ENCODE results near the gene BMP4. TPM values are rescaled to one million over a fixed set of nuclear protein-coding genes. Genes with fewer than 3 reads are reported as not detected.

BMP4 gene
- total and polyA plus RNA-seq, 2 of the 13 experiments (the other 11 are each of a cell fraction or from before 2014, with no cell fraction given): 56.4 to 169 TPM

DNA sequence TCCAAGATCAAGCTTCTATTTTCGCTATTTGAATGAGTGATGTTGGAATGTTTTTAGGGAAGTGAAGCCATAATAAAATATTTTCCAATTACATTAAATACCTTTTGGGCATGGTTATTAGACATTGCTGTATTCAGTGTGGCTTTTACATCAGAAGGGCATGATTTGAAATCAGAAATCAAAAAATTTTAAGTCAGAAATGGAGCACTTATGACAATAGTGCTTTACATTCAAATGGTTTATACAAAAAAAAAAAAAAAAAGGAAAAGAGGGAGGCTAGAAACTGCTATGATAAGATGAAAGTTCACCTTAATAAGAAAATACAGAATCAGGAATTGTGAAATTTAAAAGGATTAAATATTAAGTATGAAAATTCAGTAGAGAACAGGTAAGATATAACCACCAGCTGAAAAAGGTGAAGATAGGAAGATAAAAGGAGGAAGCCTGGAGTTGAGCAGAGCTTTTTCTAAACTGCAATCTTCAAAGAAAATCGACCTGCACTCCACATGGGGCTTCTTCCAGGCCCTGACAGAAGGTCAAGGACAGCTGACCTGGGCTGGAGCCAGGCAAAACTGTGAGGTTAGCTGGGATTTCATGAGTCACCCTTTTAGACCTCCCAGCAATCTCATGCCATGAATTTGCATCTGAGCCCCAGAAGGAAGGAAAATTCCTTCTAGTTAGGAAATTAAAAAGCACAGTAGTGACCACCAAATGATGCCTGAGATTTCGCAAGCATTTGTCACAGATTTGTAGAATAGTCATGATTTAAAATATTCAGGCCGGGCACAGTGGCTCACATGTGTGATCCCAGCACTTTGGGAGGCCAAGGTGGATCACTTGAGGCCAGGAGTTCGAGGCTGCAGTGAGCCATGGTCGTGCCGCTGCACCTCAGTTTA lies 23.4 kb upstream of the BMP4 start (continued):
- TF ChIP-seq SCMH1 (CRISPR knock-in tag; IDR thresholded peaks at IDR 0.05; ENCODE audit: borderline replicate concordance): no peak
- peak; percentile 57; the same call in 1 of the 2 replicates for TF ChIP-seq SSRP1 (CRISPR knock-in tag; IDR thresholded peaks at IDR 0.05)
- no peak for TF ChIP-seq SYNCRIP (IDR thresholded peaks at IDR 0.05; ENCODE audit: insufficient read depth, low read depth, low read length)
- no peak for TF ChIP-seq ZNF234 (CRISPR knock-in tag; conservative IDR thresholded peaks at IDR 0.05)
- TF ChIP-seq, protein P1, sequence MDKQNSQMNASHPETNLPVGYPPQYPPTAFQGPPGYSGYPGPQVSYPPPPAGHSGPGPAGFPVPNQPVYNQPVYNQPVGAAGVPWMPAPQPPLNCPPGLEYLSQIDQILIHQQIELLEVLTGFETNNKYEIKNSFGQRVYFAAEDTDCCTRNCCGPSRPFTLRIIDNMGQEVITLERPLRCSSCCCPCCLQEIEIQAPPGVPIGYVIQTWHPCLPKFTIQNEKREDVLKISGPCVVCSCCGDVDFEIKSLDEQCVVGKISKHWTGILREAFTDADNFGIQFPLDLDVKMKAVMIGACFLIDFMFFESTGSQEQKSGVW (CRISPR knock-in tag; IDR thresholded peaks at IDR 0.05; ENCODE audit: borderline replicate concordance): no peak
- TF ChIP-seq, protein P2, sequence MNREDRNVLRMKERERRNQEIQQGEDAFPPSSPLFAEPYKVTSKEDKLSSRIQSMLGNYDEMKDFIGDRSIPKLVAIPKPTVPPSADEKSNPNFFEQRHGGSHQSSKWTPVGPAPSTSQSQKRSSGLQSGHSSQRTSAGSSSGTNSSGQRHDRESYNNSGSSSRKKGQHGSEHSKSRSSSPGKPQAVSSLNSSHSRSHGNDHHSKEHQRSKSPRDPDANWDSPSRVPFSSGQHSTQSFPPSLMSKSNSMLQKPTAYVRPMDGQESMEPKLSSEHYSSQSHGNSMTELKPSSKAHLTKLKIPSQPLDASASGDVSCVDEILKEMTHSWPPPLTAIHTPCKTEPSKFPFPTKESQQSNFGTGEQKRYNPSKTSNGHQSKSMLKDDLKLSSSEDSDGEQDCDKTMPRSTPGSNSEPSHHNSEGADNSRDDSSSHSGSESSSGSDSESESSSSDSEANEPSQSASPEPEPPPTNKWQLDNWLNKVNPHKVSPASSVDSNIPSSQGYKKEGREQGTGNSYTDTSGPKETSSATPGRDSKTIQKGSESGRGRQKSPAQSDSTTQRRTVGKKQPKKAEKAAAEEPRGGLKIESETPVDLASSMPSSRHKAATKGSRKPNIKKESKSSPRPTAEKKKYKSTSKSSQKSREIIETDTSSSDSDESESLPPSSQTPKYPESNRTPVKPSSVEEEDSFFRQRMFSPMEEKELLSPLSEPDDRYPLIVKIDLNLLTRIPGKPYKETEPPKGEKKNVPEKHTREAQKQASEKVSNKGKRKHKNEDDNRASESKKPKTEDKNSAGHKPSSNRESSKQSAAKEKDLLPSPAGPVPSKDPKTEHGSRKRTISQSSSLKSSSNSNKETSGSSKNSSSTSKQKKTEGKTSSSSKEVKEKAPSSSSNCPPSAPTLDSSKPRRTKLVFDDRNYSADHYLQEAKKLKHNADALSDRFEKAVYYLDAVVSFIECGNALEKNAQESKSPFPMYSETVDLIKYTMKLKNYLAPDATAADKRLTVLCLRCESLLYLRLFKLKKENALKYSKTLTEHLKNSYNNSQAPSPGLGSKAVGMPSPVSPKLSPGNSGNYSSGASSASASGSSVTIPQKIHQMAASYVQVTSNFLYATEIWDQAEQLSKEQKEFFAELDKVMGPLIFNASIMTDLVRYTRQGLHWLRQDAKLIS (CRISPR knock-in tag; IDR thresholded peaks at IDR 0.05): no peak
- TF ChIP-seq ZNF432 (CRISPR knock-in tag; IDR thresholded peaks at IDR 0.05; ENCODE audit: borderline replicate concordance): no peak
- peak; percentile 22 for TF ChIP-seq XRCC5 (optimal IDR thresholded peaks at IDR 0.05; ENCODE audit: low read length)
- TF ChIP-seq ZMYM2 (CRISPR knock-in tag; IDR thresholded peaks at IDR 0.05): peak; percentile 84; the same call in 1 of the 2 replicates
- TF ChIP-seq ASH2L (IDR thresholded peaks at IDR 0.05; ENCODE audit: insufficient read length, low read depth, low read length): peak; percentile 23
- TF ChIP-seq KLF15 (CRISPR knock-in tag; IDR thresholded peaks at IDR 0.05; ENCODE audit: borderline replicate concordance): no peak
- TF ChIP-seq, protein P3, sequence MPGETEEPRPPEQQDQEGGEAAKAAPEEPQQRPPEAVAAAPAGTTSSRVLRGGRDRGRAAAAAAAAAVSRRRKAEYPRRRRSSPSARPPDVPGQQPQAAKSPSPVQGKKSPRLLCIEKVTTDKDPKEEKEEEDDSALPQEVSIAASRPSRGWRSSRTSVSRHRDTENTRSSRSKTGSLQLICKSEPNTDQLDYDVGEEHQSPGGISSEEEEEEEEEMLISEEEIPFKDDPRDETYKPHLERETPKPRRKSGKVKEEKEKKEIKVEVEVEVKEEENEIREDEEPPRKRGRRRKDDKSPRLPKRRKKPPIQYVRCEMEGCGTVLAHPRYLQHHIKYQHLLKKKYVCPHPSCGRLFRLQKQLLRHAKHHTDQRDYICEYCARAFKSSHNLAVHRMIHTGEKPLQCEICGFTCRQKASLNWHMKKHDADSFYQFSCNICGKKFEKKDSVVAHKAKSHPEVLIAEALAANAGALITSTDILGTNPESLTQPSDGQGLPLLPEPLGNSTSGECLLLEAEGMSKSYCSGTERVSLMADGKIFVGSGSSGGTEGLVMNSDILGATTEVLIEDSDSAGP (CRISPR knock-in tag; IDR thresholded peaks at IDR 0.05; ENCODE audit: borderline replicate concordance): no peak
- TF ChIP-seq, protein P4, sequence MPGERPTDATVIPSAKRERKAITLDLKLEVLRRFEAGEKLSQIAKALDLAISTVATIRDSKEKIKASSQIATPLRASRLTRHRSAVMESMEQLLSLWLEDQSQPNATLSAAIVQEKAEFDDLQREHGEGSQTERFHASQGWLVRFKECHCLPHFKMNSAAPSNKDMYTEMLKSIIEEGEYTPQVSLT (CRISPR knock-in tag; IDR thresholded peaks at IDR 0.05; ENCODE audit: borderline replicate concordance, low read depth): no peak
- no peak for TF ChIP-seq ZNF557 (CRISPR knock-in tag; IDR thresholded peaks at IDR 0.05)
- peak; percentile 88 for TF ChIP-seq GFI1 (CRISPR knock-in tag; IDR thresholded peaks at IDR 0.05; ENCODE audit: borderline replicate concordance)
- TF ChIP-seq ZNF10 (CRISPR knock-in tag; IDR thresholded peaks at IDR 0.05; ENCODE audit: borderline replicate concordance, low read depth): no peak
- TF ChIP-seq CREB1 (IDR thresholded peaks at IDR 0.05): no peak; the same call in 1 of the 2 replicates
- TF ChIP-seq CREB1 (CRISPR knock-in tag; IDR thresholded peaks at IDR 0.05): no peak
- TF ChIP-seq, protein P5, sequence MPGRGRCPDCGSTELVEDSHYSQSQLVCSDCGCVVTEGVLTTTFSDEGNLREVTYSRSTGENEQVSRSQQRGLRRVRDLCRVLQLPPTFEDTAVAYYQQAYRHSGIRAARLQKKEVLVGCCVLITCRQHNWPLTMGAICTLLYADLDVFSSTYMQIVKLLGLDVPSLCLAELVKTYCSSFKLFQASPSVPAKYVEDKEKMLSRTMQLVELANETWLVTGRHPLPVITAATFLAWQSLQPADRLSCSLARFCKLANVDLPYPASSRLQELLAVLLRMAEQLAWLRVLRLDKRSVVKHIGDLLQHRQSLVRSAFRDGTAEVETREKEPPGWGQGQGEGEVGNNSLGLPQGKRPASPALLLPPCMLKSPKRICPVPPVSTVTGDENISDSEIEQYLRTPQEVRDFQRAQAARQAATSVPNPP (CRISPR knock-in tag; IDR thresholded peaks at IDR 0.05): no peak

Measured in HepG2 (cell line).